ENCODE results near the gene RBM20. TPM values are rescaled to one million over a fixed set of nuclear protein-coding genes. Genes with fewer than 3 reads are reported as not detected.

RBM20 gene
- total and polyA plus RNA-seq, 7 experiments from 2014 or later = 0.16 to 1.7 (median 0.37) TPM; not detected in 1

- Histone ChIP-seq H3K27me3 (ENCODE audit: control insufficient read depth in 2 of 2, insufficient read depth in 2 of 2, low read length in 2 of 2) (no peaks in the 10 kb centered on the region), H3K27ac (ENCODE audit: low read depth, low read length) (peak overlapping the region; percentile 70), H3K4me3 (ENCODE audit: low read length) (no peak overlapping the region), H3K9me3 (ENCODE audit: control insufficient read depth in 2 of 3, low read length in 3 of 3) (no peaks in the 10 kb centered on the region), H3K4me1 (ENCODE audit: control insufficient read depth in 2 of 2, insufficient read depth in 2 of 2, low read length in 2 of 2) (peaks cover 4 to 21% of the 10 kb centered on the region in 2 donors), H3K36me3 (ENCODE audit: control insufficient read depth in 2 of 3, insufficient read depth in 3 of 3, low read length in 3 of 3) (no peaks in the 10 kb centered on the region)
- Mint-ChIP-seq H3K9me3 (peaks cover 0 to 9% (median 0%) of the 10 kb centered on the region in 11 donors), H3K4me3 (peak overlapping the region in 6 of 10 donors; percentile 10 to 69 (median 56)), H3K27me3 (no peaks in the 10 kb centered on the region), H3K36me3 (peaks cover 0 to 16% (median 0%) of the 10 kb centered on the region in 5 donors), H3K4me1 (peaks cover 1 to 67% (median 41%) of the 10 kb centered on the region in 7 donors), H3K27ac (peak overlapping the region; percentile 68 to 97 (median 93))
- CTCF ChIA-PET = interaction anchor here (2.1 kb wide), 1 partner anchor 19 kb away, joined by 7 read pairs; no protein-coding TSS in a partner anchor
- ATAC-seq = no peak
- no peak for DNase-seq
- POLR2A ChIA-PET = interaction anchor here (1.1 to 1.3 kb wide), 2 partner anchors 14 to 28 kb away, joined by 3 to 4 read pairs; no protein-coding TSS in a partner anchor
- intact Hi-C loops (cut with micrococcal nuclease) = no loop called here
Measured at GRCh38 chr10:110784198-110784597, 140.1 kb downstream of the RBM20 start.

- Mint-ChIP-seq H3K4me1 (peaks cover 1 to 47% (median 32%) of the 10 kb centered on the region in 7 donors), H3K27ac (peak overlapping the region in 8 of 9 donors; percentile 68 to 97 (median 93)), H3K4me3 (peak overlapping the region in 3 of 10 donors; percentile 23 to 38 (median 36)), H3K9me3 (peaks cover 0 to 9% (median 0%) of the 10 kb centered on the region in 11 donors), H3K36me3 (peaks cover 0 to 16% (median 0%) of the 10 kb centered on the region in 5 donors), H3K27me3 (no peaks in the 10 kb centered on the region)
- H3K4me3 ChIP-seq (ENCODE audit: low read length) = no peak overlapping the region
- no peaks in the 10 kb centered on the region for H3K9me3 ChIP-seq (ENCODE audit: control insufficient read depth in 2 of 3, low read length in 3 of 3)
- ATAC-seq (no peak), DNase-seq (no peak)
- H3K27me3 ChIP-seq (ENCODE audit: control insufficient read depth in 2 of 2, insufficient read depth in 2 of 2, low read length in 2 of 2) = no peaks in the 10 kb centered on the region
- no peak overlapping the region for H3K27ac ChIP-seq (ENCODE audit: low read depth, low read length)
- CTCF ChIA-PET = interaction anchor here (0.8 kb wide), 2 partner anchors 8 to 106 kb away, joined by 3 read pairs; no protein-coding TSS in a partner anchor
- intact Hi-C loops (cut with micrococcal nuclease) = no loop called here
- POLR2A ChIA-PET = interaction anchor here (0.6 to 1.7 kb wide), 5 partner anchors 11 to 47 kb away, joined by 3 to 5 read pairs (median 4); no protein-coding TSS in a partner anchor
- peaks cover 4 to 21% of the 10 kb centered on the region in 2 donors for H3K4me1 ChIP-seq (ENCODE audit: control insufficient read depth in 2 of 2, insufficient read depth in 2 of 2, low read length in 2 of 2)
- no peaks in the 10 kb centered on the region for H3K36me3 ChIP-seq (ENCODE audit: control insufficient read depth in 2 of 3, insufficient read depth in 3 of 3, low read length in 3 of 3)
Measured at GRCh38 chr10:110786172-110786571, 142.0 kb downstream of the RBM20 start.

DNA sequence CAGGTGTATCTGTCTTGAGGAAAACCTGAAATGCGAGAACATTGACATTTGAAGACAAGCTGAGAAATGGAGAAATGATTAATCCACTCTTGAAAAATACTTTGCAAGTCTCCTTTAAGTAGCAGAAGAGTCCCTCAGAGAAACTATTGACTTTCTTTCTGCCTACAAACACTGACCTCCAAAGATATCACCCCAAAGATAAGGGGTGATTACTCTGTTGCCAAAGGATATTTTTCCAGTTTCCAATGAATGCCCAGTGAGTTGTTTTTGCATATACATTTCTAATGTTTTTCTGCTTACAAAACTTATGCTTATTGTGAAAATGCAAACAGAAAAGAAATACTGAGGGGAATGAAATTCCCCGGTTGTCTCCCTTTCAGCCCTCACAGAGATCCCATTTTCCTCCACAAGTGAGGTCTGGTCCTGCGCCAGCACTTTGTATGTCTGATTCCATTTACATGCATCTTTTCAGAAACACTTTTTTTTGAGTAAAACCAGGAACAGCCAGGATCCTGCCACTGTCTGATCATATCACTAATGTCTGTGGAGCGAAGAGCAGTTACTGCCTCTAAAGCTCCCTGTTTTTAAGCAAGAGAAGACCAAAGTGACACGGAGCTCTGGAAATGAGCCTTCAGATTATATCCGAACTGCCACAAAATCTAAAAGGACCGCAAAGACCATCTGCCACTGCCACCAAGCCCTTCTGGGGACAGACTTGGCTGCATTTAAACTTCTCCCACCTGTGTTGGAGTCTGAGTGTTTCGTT is 144.7 kb downstream of the RBM20 start:
- Mint-ChIP-seq H3K36me3 (peaks cover 0 to 7% (median 0%) of the 10 kb centered on the region in 5 donors), H3K27ac (peak overlapping the region in 3 of 9 donors; percentile 32 to 41 (median 34)), H3K9me3 (peaks cover 0 to 3% (median 0%) of the 10 kb centered on the region in 11 donors), H3K4me1 (peaks cover 3 to 33% (median 28%) of the 10 kb centered on the region in 7 donors), H3K27me3 (no peaks in the 10 kb centered on the region), H3K4me3 (no peak overlapping the region)
- H3K27me3 ChIP-seq (ENCODE audit: control insufficient read depth in 2 of 2, insufficient read depth in 2 of 2, low read length in 2 of 2) = no peaks in the 10 kb centered on the region
- H3K9me3 ChIP-seq (ENCODE audit: control insufficient read depth in 2 of 3, low read length in 3 of 3) = no peaks in the 10 kb centered on the region
- no peak overlapping the region for H3K4me3 ChIP-seq (ENCODE audit: low read length)
- H3K4me1 ChIP-seq (ENCODE audit: control insufficient read depth in 2 of 2, insufficient read depth in 2 of 2, low read length in 2 of 2) = peaks cover 0 to 9% of the 10 kb centered on the region in 2 donors
- no peaks in the 10 kb centered on the region for H3K36me3 ChIP-seq (ENCODE audit: control insufficient read depth in 2 of 3, insufficient read depth in 3 of 3, low read length in 3 of 3)
- ChIA-PET CTCF (no interaction called here), POLR2A (interaction anchor here (3.3 kb wide), 1 partner anchor 14 kb away, joined by 12 read pairs; no protein-coding TSS in a partner anchor)
- ATAC-seq = no peak
- H3K27ac ChIP-seq (ENCODE audit: low read depth, low read length) = no peak overlapping the region
- intact Hi-C loops (cut with micrococcal nuclease) = no loop called here
- no peak for DNase-seq

- ATAC-seq = no peak
- Mint-ChIP-seq H3K9me3 (no peaks in the 10 kb centered on the region), H3K36me3 (no peaks in the 10 kb centered on the region), H3K4me3 (no peak overlapping the region), H3K4me1 (peaks cover 3 to 23% (median 19%) of the 10 kb centered on the region in 7 donors), H3K27me3 (no peaks in the 10 kb centered on the region), H3K27ac (peak overlapping the region in 1 of 9 donors; percentile 67)
- no peak overlapping the region for H3K4me3 ChIP-seq (ENCODE audit: low read length)
- ChIA-PET CTCF (no interaction called here), POLR2A (interaction anchor here (3.3 kb wide), 1 partner anchor 13 kb away, joined by 12 read pairs; no protein-coding TSS in a partner anchor)
- no peak for DNase-seq
- no peaks in the 10 kb centered on the region for H3K4me1 ChIP-seq (ENCODE audit: control insufficient read depth in 2 of 2, insufficient read depth in 2 of 2, low read length in 2 of 2)
- no peaks in the 10 kb centered on the region for H3K9me3 ChIP-seq (ENCODE audit: control insufficient read depth in 2 of 3, low read length in 3 of 3)
- H3K27ac ChIP-seq (ENCODE audit: low read depth, low read length) = no peak overlapping the region
- H3K36me3 ChIP-seq (ENCODE audit: control insufficient read depth in 2 of 3, insufficient read depth in 3 of 3, low read length in 3 of 3) = no peaks in the 10 kb centered on the region
- H3K27me3 ChIP-seq (ENCODE audit: control insufficient read depth in 2 of 2, insufficient read depth in 2 of 2, low read length in 2 of 2) = no peaks in the 10 kb centered on the region
- intact Hi-C loops (cut with micrococcal nuclease) = no loop called here
Measured at GRCh38 chr10:110789604-110790433, 145.7 kb downstream of the RBM20 start.

- H3K4me3 ChIP-seq (ENCODE audit: low read length) = no peak overlapping the region
- ATAC-seq (no peak), DNase-seq (no peak)
- H3K4me1 Mint-ChIP-seq = peaks cover 3 to 15% (median 10%) of the 10 kb centered on the region in 7 donors
- intact Hi-C loops (cut with micrococcal nuclease) = no loop called here
- H3K4me3 Mint-ChIP-seq = no peak overlapping the region
- no peaks in the 10 kb centered on the region for H3K9me3 Mint-ChIP-seq
- H3K27ac Mint-ChIP-seq = no peak overlapping the region
- H3K4me1 ChIP-seq (ENCODE audit: control insufficient read depth in 2 of 2, insufficient read depth in 2 of 2, low read length in 2 of 2) = no peaks in the 10 kb centered on the region
- H3K27me3 ChIP-seq (ENCODE audit: control insufficient read depth in 2 of 2, insufficient read depth in 2 of 2, low read length in 2 of 2) = no peaks in the 10 kb centered on the region
- no peak overlapping the region for H3K27ac ChIP-seq (ENCODE audit: low read depth, low read length)
- CTCF ChIA-PET = interaction anchor here (0.8 kb wide), 1 partner anchor 12 kb away, joined by 3 read pairs; no protein-coding TSS in a partner anchor
- POLR2A ChIA-PET = interaction anchor here (3.3 kb wide), 1 partner anchor 12 kb away, joined by 12 read pairs; no protein-coding TSS in a partner anchor
- no peaks in the 10 kb centered on the region for H3K36me3 ChIP-seq (ENCODE audit: control insufficient read depth in 2 of 3, insufficient read depth in 3 of 3, low read length in 3 of 3)
- H3K27me3 Mint-ChIP-seq = no peaks in the 10 kb centered on the region
- H3K36me3 Mint-ChIP-seq = no peaks in the 10 kb centered on the region
- H3K9me3 ChIP-seq (ENCODE audit: control insufficient read depth in 2 of 3, low read length in 3 of 3) = no peaks in the 10 kb centered on the region
Measured at GRCh38 chr10:110790913-110791506, 146.9 kb downstream of the RBM20 start.

GRCh38 chr10:110791541-110792073 is 147.5 kb downstream of the RBM20 start:
- peak overlapping the region in 1 of 9 donors; percentile 1 for H3K27ac Mint-ChIP-seq
- CTCF ChIA-PET = no interaction called here
- POLR2A ChIA-PET = interaction anchor here (3.3 kb wide), 1 partner anchor 11 kb away, joined by 12 read pairs; no protein-coding TSS in a partner anchor
- no peak overlapping the region for H3K4me3 Mint-ChIP-seq
- DNase-seq = no peak
- Histone ChIP-seq H3K36me3 (ENCODE audit: control insufficient read depth in 2 of 3, insufficient read depth in 3 of 3, low read length in 3 of 3) (no peaks in the 10 kb centered on the region), H3K9me3 (ENCODE audit: control insufficient read depth in 2 of 3, low read length in 3 of 3) (no peaks in the 10 kb centered on the region), H3K4me1 (ENCODE audit: control insufficient read depth in 2 of 2, insufficient read depth in 2 of 2, low read length in 2 of 2) (no peaks in the 10 kb centered on the region), H3K27me3 (ENCODE audit: control insufficient read depth in 2 of 2, insufficient read depth in 2 of 2, low read length in 2 of 2) (no peaks in the 10 kb centered on the region), H3K4me3 (ENCODE audit: low read length) (no peak overlapping the region), H3K27ac (ENCODE audit: low read depth, low read length) (no peak overlapping the region)
- intact Hi-C loops (cut with micrococcal nuclease) = no loop called here
- ATAC-seq = no peak
- H3K27me3 Mint-ChIP-seq = no peaks in the 10 kb centered on the region
- peaks cover 1 to 9% (median 5%) of the 10 kb centered on the region in 7 donors for H3K4me1 Mint-ChIP-seq
- no peaks in the 10 kb centered on the region for H3K9me3 Mint-ChIP-seq
- H3K36me3 Mint-ChIP-seq = no peaks in the 10 kb centered on the region
